Measurements from ENCODE around the gene PIR.
A peak's percentile ranks its signal among the peaks of the same experiment; 100 is the strongest.

PIR gene

GRCh38 chrX:15416133-15416993, 76.8 kb downstream of the PIR start:
- DNase-seq, result no peak

- no peak for DNase-seq
Measured at GRCh38 chrX:15413101-15413500, 80.0 kb downstream of the PIR start.

- DNase-seq, result no peak
Measured at GRCh38 chrX:15410947-15411346, 82.2 kb downstream of the PIR start.

- DNase-seq, result no peak
Measured at GRCh38 chrX:15410430-15410829, 82.7 kb downstream of the PIR start.

GRCh38 chrX:15405846-15406245, 87.3 kb downstream of the PIR start:
- DNase-seq, result no peak

DNA sequence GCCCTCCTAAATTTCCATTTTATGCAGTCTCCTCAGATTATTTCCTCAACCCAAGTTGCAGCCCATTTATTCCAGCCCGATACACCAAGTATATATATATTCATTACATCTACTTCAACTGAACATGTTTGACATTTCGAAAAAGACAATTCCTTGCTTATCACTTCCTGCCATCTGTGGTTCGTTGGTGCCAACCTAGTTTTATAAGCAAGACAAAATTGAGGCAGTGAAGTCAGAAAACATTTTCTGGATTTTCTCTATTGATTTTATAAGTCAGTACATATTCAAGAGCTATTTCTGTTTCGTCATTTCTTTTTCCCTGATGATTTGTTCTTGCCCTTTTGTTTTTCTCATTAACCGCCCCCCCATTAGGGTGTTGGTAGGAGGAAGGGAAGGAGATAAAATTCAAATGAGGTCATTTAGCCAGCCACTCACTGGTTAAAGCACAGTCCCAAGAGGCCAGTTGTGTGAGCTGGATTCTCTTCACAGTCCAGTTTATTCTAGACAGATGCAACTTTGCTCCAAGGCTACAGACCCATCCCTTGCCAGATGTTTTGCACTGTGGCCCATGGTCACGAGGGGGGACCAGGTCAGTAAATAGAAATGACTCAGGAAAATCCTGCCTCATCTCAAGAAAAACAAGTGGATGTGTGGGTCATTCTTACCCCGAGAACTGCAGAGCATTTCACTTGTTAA, 88.6 kb downstream of the PIR start:
- DNase-seq, result no peak

GRCh38 chrX:15401378-15401777, 91.8 kb downstream of the PIR start:
- no peak for DNase-seq

DNA sequence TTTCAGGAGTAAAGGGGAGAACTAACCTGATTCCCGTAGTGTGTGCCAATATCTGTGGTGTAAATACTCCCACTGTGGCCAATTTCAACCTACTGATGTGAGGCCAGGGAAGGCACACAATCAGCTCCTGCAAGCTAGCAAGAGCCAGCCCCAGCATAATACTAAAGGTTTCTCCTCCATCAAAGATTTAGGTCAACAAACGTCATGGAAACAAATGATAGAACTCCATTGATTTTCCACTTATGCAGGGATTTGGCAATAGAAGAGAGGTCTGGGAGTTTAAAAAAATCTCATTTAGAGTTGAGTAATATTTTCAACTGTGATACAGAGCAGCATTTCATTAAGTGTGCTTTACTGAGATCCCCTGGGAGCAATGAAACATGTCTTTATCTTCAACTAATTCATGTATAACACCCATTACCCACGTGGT, 93.2 kb downstream of the PIR start:
- DNase-seq, result no peak

GRCh38 chrX:15398874-15399273, 94.3 kb downstream of the PIR start:
- DNase-seq, result no peak

GRCh38 chrX:15395789-15396188, 97.3 kb downstream of the PIR start:
- DNase-seq, result no peak

DNA sequence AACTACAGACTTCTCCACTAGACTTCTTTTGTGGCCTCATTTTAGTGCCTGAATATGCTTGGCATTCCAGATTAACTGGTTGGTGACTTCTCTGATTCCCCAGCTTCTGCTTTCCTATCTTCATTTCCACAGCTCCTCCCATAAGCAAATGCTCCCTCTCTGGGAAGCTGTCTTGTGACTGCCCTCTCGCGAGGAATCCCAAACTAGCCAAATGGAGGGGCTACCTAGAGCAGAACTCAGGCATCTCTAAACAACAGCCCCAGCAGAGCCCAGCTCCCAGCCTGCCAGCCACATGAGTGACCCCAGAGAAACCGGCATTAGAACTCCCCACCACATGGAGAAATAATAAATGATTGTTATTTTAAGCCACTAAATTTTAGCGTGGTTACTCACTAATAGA, 101.3 kb downstream of the PIR start:
- no peak for DNase-seq

DNA sequence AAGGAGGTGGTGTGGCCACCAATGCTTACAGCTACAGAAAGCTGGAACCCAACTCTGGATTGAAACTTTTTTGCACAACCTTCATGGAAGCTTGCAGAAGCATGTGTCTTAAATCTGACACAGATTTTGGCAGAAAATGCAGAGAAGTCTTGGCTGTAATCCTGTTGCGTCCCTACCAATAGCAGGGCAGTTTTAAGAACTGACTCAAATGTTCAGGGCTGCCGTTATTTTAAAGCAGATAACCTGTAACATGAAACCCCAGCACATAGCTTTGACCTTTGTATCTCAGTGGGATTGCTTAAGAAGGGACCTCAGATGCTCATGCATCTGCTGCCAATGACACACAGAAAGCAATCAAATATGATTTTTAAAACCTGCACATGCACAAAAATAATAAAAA, 108.8 kb downstream of the PIR start, which contains the start of gene VEGFD:
VEGFD (minus strand) TSS at position 110 of the 400 bp plus-strand sequence. CDS start 467 bp downstream, outside the sequence.
- no peak for DNase-seq

GRCh38 chrX:15382813-15383212, 110.3 kb downstream of the PIR start:
- no peak for DNase-seq

GRCh38 chrX:15376956-15377355, 116.2 kb downstream of the PIR start:
- no peak for DNase-seq

DNA sequence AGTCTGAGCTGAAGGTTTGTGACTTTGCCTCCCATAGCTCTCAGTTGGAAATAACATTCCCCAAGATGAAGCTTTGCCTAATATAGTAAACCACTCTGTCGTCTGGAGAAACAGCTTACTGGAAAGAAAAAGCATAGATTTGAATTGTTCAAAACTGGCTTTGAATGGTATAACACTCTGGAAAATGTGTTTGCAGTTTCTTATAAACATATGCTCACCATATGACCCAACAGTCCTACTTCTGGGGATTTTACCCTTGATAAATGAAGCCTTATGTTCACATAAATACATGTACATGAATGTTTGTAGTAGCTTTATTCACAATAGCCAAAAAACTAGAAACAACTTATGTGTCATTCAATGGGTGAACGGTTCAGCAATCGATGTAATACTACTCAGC, 119.2 kb downstream of the PIR start:
- no peak for DNase-seq

- DNase-seq, result no peak
Measured at GRCh38 chrX:15366506-15367352, 126.4 kb downstream of the PIR start.

DNA sequence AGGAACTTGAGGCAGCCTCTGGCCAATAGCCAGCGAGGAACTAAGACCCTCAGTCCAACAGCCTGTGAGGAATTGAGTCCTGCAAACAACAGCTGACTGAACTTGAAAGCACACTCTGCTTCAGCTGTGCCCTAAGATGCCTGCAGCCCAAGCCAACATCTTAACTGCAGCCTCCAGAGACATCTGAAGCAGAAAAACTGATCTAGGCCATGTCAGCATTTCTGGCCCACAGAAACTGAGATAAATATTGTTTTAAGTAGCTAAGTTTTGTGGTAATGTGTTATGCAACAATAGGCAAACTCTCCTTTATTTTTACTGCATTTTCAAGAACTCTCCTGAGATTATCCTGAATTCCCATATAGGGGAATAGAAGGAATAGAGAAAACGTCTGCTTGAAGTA, 133.4 kb downstream of the PIR start:
- no peak for DNase-seq

DNA sequence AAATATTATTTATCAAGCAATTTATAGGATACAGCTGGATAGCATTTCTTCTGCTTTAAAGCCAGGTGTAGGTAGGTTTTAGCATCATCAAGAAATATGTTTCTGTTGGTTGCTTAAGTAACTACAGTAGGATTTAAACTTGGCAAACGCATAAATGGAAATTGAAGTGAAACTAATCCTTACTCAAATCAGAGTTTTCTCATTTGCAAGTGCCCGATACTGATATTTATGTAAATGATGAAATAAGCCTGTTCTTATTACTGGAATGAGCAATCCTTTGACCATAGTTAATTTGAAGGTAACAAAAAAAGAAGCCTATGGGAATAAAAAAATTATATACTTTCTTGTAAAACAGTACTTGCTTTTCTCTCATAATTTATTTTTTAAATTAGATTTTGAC, 134.6 kb downstream of the PIR start:
- no peak for DNase-seq

DNA sequence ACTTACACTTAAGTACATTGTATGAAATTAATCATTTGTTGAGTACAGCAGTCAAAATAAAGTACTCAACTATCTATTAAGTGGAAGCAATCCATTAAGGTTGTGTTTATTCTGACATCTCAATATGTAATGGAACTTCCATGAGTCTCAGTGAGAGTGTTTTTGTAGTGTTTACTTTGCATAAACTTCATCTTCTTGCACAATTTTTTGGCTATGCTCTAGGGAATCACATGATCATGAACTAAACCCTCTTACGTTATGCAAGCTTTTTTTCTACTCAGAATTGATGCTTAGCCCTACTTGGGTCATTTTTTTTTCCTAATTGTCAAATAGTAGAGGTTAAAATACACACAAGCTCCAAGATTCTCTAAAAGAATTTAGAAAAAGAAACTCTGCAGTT, 136.7 kb downstream of the PIR start:
- DNase-seq, result no peak

- no peak for DNase-seq
Measured at GRCh38 chrX:15350329-15350996, 142.7 kb downstream of the PIR start.

DNA sequence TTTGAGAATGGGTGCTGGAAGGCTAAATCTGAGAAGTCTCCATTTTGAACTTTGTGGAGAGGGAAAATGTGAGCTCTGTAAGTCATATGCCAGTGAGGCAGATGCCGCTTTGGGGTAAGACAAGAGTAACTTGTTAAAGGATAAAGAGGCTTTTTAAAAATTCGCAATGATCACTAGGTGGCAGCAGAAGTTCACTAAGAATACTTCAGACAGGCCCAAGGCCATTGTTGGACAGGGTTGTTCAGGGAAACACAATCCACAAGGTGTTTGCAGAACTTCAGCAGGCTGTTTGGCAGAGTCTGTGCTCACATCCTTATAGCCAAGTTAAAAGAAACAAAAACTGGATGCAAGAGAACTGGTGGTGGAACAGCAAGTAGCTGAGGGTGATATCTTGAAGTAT, 144.1 kb downstream of the PIR start:
- DNase-seq, result peak; percentile 75

- DNase-seq, result no peak
Measured at GRCh38 chrX:15345976-15346375, 147.2 kb downstream of the PIR start.

GRCh38 chrX:15344106-15344505, 149.0 kb downstream of the PIR start:
- DNase-seq, result no peak

All from midbrain (tissue), 1 donor.